Measurements from ENCODE around the gene SULT4A1. TPM values are rescaled to one million over a fixed set of nuclear protein-coding genes. Genes with fewer than 3 reads are reported as not detected.

Gene SULT4A1
- total RNA-seq, 1 experiment from 2014 or later: 0.50 TPM

DNA sequence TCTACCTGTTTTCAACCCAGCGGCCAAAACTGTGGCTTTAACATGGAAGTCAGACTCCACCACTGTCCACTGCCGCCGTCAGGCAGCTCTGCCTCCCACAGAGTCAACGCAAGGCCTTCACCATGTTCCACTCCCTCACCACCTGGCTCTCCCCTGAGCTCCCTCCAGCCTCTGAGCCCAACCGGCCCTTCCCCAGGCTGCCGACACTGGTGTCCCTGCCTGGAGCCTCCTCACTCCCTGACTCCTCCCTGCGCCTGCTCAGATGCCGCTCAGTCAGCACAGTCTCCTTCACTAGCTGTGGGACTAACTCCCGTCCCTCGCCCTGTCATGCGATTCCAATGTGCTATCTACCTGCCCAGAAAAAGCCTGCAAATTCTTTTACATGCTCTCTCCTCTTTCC is 16.3 kb downstream of the SULT4A1 start:
- no peak for DNase-seq (ENCODE audit: low spot score)

DNA sequence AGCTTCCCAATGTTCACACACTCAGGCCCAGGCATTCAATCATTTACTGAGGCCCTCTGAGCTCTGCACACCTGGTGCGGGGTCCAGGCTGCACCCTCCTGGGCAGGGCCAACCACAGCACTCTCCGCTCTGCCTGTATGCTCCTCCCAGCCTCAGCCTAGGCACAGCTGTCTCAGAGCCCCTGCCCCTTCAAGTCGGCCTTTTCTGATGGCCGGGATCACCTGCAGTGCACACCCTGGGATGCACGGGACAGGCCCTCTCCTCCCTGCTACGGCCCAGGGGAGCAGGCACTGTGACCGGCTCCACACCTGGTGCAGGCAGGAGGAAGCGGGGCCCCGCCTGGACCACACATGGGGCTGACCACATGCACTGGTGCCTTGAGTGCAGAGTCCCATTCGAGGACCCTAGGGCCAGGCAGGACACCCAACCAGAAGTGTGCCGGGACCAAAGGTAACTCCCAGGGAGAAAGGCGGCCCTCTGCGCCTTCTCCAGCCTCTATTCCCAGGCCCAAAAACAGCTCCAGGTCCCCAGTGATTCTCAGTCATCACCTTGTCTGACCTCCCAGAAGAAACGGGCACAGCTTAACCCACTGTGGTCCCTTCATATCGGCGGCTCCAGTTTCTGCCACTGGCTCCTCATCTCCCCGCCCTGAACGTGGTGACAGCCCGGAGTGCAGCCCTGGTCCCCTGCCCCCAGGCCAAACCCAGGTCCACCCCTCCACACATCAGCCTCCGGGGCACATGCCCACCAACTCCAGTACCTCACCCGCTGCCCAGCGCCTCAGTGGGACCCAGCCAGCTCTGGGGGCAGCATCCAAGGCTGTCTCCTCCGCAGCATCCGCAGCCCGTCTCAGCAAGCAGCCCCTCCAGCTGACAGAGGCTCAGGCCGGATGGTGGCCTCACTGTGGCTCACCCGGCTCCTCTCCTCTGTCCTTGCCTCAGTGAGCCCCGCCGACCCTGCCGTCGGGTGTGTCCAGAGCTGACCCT is 17.5 kb downstream of the SULT4A1 start:
- no peak for DNase-seq (ENCODE audit: low spot score)

- no peak for DNase-seq (ENCODE audit: low spot score)
Measured at GRCh38 chr22:43843783-43844530, 18.4 kb downstream of the SULT4A1 start.

GRCh38 chr22:43841742-43842141 is 20.6 kb downstream of the SULT4A1 start:
- DNase-seq (ENCODE audit: low spot score): no peak

DNA sequence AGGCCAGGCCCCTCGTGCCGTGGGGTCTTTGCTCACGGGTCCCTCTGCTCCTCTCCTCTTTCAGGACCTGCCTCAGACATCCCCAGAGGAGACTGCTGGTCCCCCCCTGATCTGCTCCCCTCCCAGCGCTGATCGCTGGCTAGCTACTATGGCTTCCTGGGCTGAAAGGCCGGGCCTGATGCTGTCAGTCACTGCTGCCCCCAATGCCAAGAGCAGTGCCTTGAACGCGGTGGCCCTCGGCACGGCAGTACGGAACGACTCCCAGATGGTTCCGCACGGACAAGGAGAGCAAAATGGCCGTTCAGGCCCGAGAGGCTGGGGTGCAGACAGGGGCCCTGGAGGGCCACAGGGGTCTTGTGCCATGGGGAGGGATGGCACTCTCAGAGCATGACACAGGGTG is 21.5 kb downstream of the SULT4A1 start:
- no peak for DNase-seq (ENCODE audit: low spot score)

DNA sequence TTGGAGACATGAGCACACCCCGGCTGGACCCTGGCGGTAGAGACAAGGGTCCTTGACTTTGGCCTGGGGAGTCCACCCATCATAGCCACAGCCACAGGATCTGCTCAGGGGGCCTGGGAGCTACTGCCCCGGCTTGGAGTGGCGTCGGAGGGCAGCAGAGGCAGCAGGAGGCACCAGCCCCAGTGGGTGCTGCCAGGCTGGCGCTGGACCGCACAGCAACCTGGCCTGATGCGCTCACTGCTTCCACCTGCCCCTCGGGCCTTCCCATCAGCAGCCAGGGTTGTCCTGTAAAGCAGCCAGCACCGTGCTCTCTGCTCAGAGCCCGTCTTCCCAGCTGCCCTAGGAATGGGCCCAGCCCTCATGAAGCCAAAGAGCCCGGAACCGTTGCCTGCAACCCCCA is 21.9 kb downstream of the SULT4A1 start:
- no peak for DNase-seq (ENCODE audit: low spot score)

GRCh38 chr22:43839781-43840180 is 22.5 kb downstream of the SULT4A1 start:
- no peak for DNase-seq (ENCODE audit: low spot score)

- DNase-seq (ENCODE audit: low spot score): no peak
Measured at GRCh38 chr22:43838571-43839307, 23.6 kb downstream of the SULT4A1 start.

- no peak for DNase-seq (ENCODE audit: low spot score)
Measured at GRCh38 chr22:43838161-43838560, 24.2 kb downstream of the SULT4A1 start.

DNA sequence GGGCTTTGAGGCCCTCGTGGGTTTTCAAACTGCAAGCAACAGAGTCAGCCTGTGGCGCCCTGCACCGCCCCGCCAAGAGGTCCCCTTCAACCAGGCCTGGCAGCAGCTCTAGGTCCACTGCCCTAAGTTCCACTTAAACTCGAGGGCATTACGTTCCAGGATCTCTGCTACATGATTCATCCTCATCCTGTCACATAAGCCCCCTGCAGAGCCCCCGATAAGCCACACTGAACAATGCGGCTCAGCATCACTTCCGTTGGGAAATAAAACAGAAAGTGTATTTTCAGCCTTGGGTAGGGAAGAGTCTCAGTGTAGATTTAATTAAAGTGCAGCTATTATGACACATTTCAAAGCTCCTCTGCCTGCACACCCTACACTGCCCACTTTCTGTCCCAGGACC is 24.6 kb downstream of the SULT4A1 start:
- no peak for DNase-seq (ENCODE audit: low spot score)

DNA sequence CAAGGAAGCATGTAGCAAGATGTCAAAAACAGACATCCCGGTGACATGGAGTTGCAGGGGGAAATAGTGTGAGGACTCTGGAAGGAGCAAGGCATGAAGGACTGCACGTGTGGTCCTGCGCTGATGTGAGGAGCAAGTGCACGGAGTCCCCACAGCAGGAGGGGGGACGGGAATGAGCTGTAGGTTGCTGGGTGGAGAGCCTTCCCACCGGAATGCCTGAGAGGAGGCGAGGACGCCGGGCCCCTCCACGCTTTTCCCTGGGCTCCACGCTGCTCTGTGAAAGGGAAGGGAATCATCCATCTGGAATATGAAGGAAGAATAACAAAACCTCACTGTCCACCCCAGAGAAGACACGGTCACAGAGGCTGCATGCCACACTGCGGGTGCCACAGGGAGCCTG is 26.6 kb downstream of the SULT4A1 start:
- no peak for DNase-seq (ENCODE audit: low spot score)

DNA sequence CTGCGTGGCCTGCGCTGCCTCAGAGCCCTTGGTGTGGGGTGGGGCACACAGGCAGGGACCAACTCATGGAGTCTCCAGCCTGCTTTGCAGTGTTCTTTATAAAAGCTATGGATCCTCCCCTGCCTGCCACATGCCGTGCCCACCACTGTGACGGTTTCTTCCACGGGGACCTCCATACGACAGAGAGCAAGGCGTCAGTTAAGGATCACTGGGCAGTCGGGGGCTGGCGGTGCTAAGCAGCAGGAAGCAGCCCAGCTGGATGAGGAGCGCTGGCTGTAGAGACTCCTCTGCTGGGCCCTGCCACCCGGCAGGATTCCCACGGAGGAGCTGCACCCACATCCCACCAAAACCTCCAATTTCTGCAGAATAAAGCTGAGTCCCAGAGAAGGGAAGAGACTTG is 27.1 kb downstream of the SULT4A1 start:
- no peak for DNase-seq (ENCODE audit: low spot score)

- no peak for DNase-seq (ENCODE audit: low spot score)
Measured at GRCh38 chr22:43833286-43834240, 28.8 kb downstream of the SULT4A1 start.

DNA sequence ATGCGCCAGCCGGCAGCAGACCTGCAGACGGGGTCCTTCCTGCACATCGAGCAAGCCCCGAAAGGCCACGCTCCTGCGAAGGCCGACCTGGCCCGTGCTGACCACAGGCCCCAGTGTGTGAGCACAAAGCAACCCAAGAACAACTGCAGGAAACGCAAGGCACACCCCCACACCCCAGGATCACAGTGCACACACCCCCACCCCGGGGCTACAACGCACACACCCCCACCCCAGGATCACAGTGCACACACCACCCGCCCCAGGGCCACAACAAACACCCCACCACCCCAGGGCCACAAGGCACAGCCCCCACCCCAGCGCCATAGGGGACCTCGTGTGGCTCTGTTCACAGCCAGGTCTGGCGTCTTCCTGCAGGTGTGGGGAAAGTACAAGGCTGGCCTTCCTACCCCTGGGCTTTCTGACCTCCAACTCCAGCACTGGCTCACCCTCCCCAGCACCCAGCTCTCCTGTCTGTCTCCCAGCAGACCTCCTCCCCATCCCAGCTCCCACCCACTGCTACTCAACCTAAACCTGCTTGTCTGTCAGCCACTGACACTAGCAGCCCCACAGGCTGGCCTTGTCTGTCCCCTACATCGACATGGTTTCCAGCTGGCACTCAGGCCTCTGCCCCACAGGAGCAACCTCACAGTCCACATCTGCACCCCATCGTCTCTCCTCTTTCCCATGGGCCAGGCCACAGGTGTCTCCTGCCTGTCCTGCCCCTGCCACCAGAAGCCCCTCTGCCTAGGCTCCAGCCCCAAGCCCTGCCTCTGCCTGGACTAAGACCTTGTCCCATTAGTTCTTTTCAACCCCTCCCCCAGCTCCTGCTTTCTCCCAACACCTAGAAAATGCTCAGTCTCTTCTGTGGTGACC is 29.7 kb downstream of the SULT4A1 start:
- DNase-seq (ENCODE audit: low spot score): no peak

- DNase-seq (ENCODE audit: low spot score): no peak
Measured at GRCh38 chr22:43831561-43832392, 30.5 kb downstream of the SULT4A1 start.

- DNase-seq (ENCODE audit: low spot score): no peak
Measured at GRCh38 chr22:43830931-43831560, 31.3 kb downstream of the SULT4A1 start.

GRCh38 chr22:43829904-43830851 is 32.1 kb downstream of the SULT4A1 start:
- DNase-seq (ENCODE audit: low spot score): no peak
